Measurements from ENCODE around the gene PEX5. TPM values are rescaled to one million over a fixed set of nuclear protein-coding genes. Genes with fewer than 3 reads are reported as not detected.
"Not testable (repeated sequence)": the region's sequence is repeated elsewhere in the genome, so short reads cannot be mapped to it uniquely, and the experiment has no call there.

The PEX5 gene
- total RNA-seq, 1 experiment from 2014 or later: 49.4 TPM

GRCh38 chr12:7176595-7176994 lies 12.9 kb upstream of the PEX5 start:
- DNase-seq (ENCODE audit: unreplicated experiment): no peak
- Mint-ChIP-seq H3K27me3 (ENCODE audit: insufficient read depth, unreplicated experiment) (no peaks in the 10 kb centered on the region), H3K27ac (ENCODE audit: low read depth, unreplicated experiment) (no peak overlapping the region), H3K4me1 (ENCODE audit: insufficient read depth, unreplicated experiment) (peaks cover 8% of the 10 kb centered on the region), H3K36me3 (ENCODE audit: insufficient read depth, unreplicated experiment) (no peaks in the 10 kb centered on the region), H3K9me3 (ENCODE audit: unreplicated experiment) (peaks cover 18% of the 10 kb centered on the region), H3K4me3 (ENCODE audit: unreplicated experiment) (no peak overlapping the region)
- no peak for TF ChIP-seq CTCF (IDR thresholded peaks at IDR 0.05; ENCODE audit: unreplicated experiment)
- POLR2A ChIA-PET: no interaction called here
- intact Hi-C loops (cut with micrococcal nuclease): no loop called here
- CTCF ChIA-PET: interaction anchor here (2.3 kb wide), 1 partner anchor 15 kb away, joined by 13 read pairs; no protein-coding TSS in a partner anchor
- BruUV-seq (replicated peaks): no TSS peak

GRCh38 chr12:7178481-7178880 lies 11.0 kb upstream of the PEX5 start:
- Mint-ChIP-seq H3K4me1 (ENCODE audit: insufficient read depth, unreplicated experiment) (peaks cover 8% of the 10 kb centered on the region), H3K36me3 (ENCODE audit: insufficient read depth, unreplicated experiment) (no peaks in the 10 kb centered on the region), H3K4me3 (ENCODE audit: unreplicated experiment) (no peak overlapping the region), H3K27me3 (ENCODE audit: insufficient read depth, unreplicated experiment) (no peaks in the 10 kb centered on the region), H3K27ac (ENCODE audit: low read depth, unreplicated experiment) (no peak overlapping the region), H3K9me3 (ENCODE audit: unreplicated experiment) (peaks cover 8% of the 10 kb centered on the region)
- no peak for TF ChIP-seq CTCF (IDR thresholded peaks at IDR 0.05; ENCODE audit: unreplicated experiment)
- ChIA-PET POLR2A (no interaction called here), CTCF (interaction anchor here (1.3 to 1.4 kb wide), 2 partner anchors 16 to 34 kb away, joined by 4 to 7 read pairs; no protein-coding TSS in a partner anchor)
- no peak for DNase-seq (ENCODE audit: unreplicated experiment)
- BruUV-seq (replicated peaks): no TSS peak
- intact Hi-C loops (cut with micrococcal nuclease): no loop called here

- H3K27me3 Mint-ChIP-seq (ENCODE audit: insufficient read depth, unreplicated experiment): no peaks in the 10 kb centered on the region
- no peak for DNase-seq (ENCODE audit: unreplicated experiment)
- no TSS peak for BruUV-seq (replicated peaks)
- H3K9me3 Mint-ChIP-seq (ENCODE audit: unreplicated experiment): peaks cover 1% of the 10 kb centered on the region
- no peak overlapping the region for H3K27ac Mint-ChIP-seq (ENCODE audit: low read depth, unreplicated experiment)
- no peak overlapping the region for H3K4me3 Mint-ChIP-seq (ENCODE audit: unreplicated experiment)
- H3K36me3 Mint-ChIP-seq (ENCODE audit: insufficient read depth, unreplicated experiment): no peaks in the 10 kb centered on the region
- intact Hi-C loops (cut with micrococcal nuclease): no loop called here
- CTCF ChIA-PET: interaction anchor here (0.6 to 3.2 kb wide), 9 partner anchors 8 to 129 kb away, joined by 3 to 13 read pairs (median 4); partner anchors contain the start of gene PEX5
- POLR2A ChIA-PET: interaction anchor here (0.7 kb wide), 1 partner anchor 234 kb away, joined by 3 read pairs; no protein-coding TSS in a partner anchor
- no peak for TF ChIP-seq CTCF (IDR thresholded peaks at IDR 0.05; ENCODE audit: unreplicated experiment)
- peaks cover under 1% of the 10 kb centered on the region for H3K4me1 Mint-ChIP-seq (ENCODE audit: insufficient read depth, unreplicated experiment)
Observed at GRCh38 chr12:7180685-7181084, 8.8 kb upstream of the PEX5 start.

- not testable (repeated sequence) for BruUV-seq (replicated peaks)
Observed at GRCh38 chr12:7186058-7186457, 3.4 kb upstream of the PEX5 start.

More at GRCh38 chr12:7186058-7186457, 3.4 kb upstream of the PEX5 start:
- POLR2A ChIA-PET; H3K36me3 Mint-ChIP-seq (ENCODE audit: insufficient read depth, unreplicated experiment); H3K9me3 Mint-ChIP-seq (ENCODE audit: unreplicated experiment); intact Hi-C loops (cut with micrococcal nuclease); H3K27ac Mint-ChIP-seq (ENCODE audit: low read depth, unreplicated experiment); DNase-seq (ENCODE audit: unreplicated experiment); H3K4me3 Mint-ChIP-seq (ENCODE audit: unreplicated experiment); H3K27me3 Mint-ChIP-seq (ENCODE audit: insufficient read depth, unreplicated experiment): not testable (repeated sequence)
- peaks cover 18% of the 10 kb centered on the region for H3K4me1 Mint-ChIP-seq (ENCODE audit: insufficient read depth, unreplicated experiment)
- CTCF ChIA-PET: interaction anchor here (3.8 to 5.7 kb wide), 2 partner anchors 31 to 43 kb away, joined by 20 to 102 read pairs; no protein-coding TSS in a partner anchor

Data from MCF 10A (cell line).